Measurements from ENCODE around the gene RAMP1. TPM values are rescaled to one million over a fixed set of nuclear protein-coding genes. Genes with fewer than 3 reads are reported as not detected.

Gene RAMP1
- total and polyA plus RNA-seq, 9 donors: 1.8 to 62.5 (median 29.4) TPM

- WGBS, 3 donors: 94 to 98% (median 94%) methylated on average over 10 of the region's 10 CpGs
- DNase-seq: peak in 1 of 5 donors; percentile 31
- Histone ChIP-seq H3K27me3 (no peaks in the 10 kb centered on the region), H3K27ac (no peak overlapping the region), H3K36me3 (no peaks in the 10 kb centered on the region), H3K4me1 (ENCODE audit: insufficient read depth) (peaks cover 6% of the 10 kb centered on the region), H3K9me3 (no peaks in the 10 kb centered on the region), H3K4me3 (no peak overlapping the region)
- intact Hi-C loops (cut with DNase I): loop anchor here in 2 of 4 donors (5.0 to 10.0 kb wide), 3 partner anchors 57 to 343 kb away; no protein-coding TSS in a partner anchor
- TF ChIP-seq CTCF (IDR thresholded peaks at IDR 0.05) (no peak), EP300 (IDR thresholded peaks at IDR 0.05) (no peak), POLR2A (IDR thresholded peaks at IDR 0.05) (no peak)
Observed at GRCh38 chr2:237921967-237922492, 62.6 kb downstream of the RAMP1 start.

- H3K36me3 ChIP-seq: no peaks in the 10 kb centered on the region
- H3K4me3 ChIP-seq: no peak overlapping the region
- WGBS, 3 donors: 27 to 46% (median 46%) methylated on average over 10 to 13 of the region's 13 CpGs
- H3K9me3 ChIP-seq: no peaks in the 10 kb centered on the region
- TF ChIP-seq POLR2A (IDR thresholded peaks at IDR 0.05) (no peak), CTCF (IDR thresholded peaks at IDR 0.05) (no peak), EP300 (IDR thresholded peaks at IDR 0.05) (no peak)
- H3K4me1 ChIP-seq (ENCODE audit: insufficient read depth): peaks cover 6% of the 10 kb centered on the region
- H3K27ac ChIP-seq: peak overlapping the region; percentile 42 to 60
- DNase-seq: peak in 1 of 5 donors; percentile 37
- no peaks in the 10 kb centered on the region for H3K27me3 ChIP-seq
- intact Hi-C loops (cut with DNase I): loop anchor here in 2 of 4 donors (5.0 to 10.0 kb wide), 3 partner anchors 58 to 342 kb away; no protein-coding TSS in a partner anchor
Observed at GRCh38 chr2:237922641-237923361, 63.4 kb downstream of the RAMP1 start.

GRCh38 chr2:237923481-237924163, 64.2 kb downstream of the RAMP1 start:
- peaks cover 6% of the 10 kb centered on the region for H3K4me1 ChIP-seq (ENCODE audit: insufficient read depth)
- no peak for TF ChIP-seq EP300 (IDR thresholded peaks at IDR 0.05)
- peak; percentile 94 to 96 (median 95) for TF ChIP-seq CTCF (IDR thresholded peaks at IDR 0.05)
- no peaks in the 10 kb centered on the region for H3K27me3 ChIP-seq
- peak overlapping the region; percentile 14 for H3K4me3 ChIP-seq
- peak; percentile 80 to 88 (median 84) for DNase-seq
- no peaks in the 10 kb centered on the region for H3K9me3 ChIP-seq
- WGBS, 3 donors: 3 to 13% (median 4%) methylated on average over 33 of the region's 33 CpGs
- H3K36me3 ChIP-seq: no peaks in the 10 kb centered on the region
- intact Hi-C loops (cut with DNase I): loop anchor here in 2 of 4 donors (5.0 to 10.0 kb wide), 3 partner anchors 59 to 341 kb away; no protein-coding TSS in a partner anchor
- peak overlapping the region; percentile 42 to 60 for H3K27ac ChIP-seq

GRCh38 chr2:237924164-237924534, 64.7 kb downstream of the RAMP1 start:
- intact Hi-C loops (cut with DNase I): loop anchor here in 2 of 4 donors (5.0 to 10.0 kb wide), 3 partner anchors 59 to 341 kb away; no protein-coding TSS in a partner anchor
- no peaks in the 10 kb centered on the region for H3K36me3 ChIP-seq
- H3K27ac ChIP-seq: no peak overlapping the region
- TF ChIP-seq EP300 (IDR thresholded peaks at IDR 0.05) (no peak), CTCF (IDR thresholded peaks at IDR 0.05) (no peak), POLR2A (IDR thresholded peaks at IDR 0.05) (no peak)
- 90 to 97% (median 94%) methylated on average over 14 of the region's 14 CpGs for WGBS, 3 donors
- no peaks in the 10 kb centered on the region for H3K9me3 ChIP-seq
- H3K27me3 ChIP-seq: no peaks in the 10 kb centered on the region
- H3K4me3 ChIP-seq: no peak overlapping the region
- DNase-seq: no peak
- H3K4me1 ChIP-seq (ENCODE audit: insufficient read depth): peaks cover 4% of the 10 kb centered on the region
